C4-2B (cell line): ENCODE results near the gene MED23.

Experiments
- H3K27ac ChIP-seq: fragments of 450-650 bp; 2 replicates; pipeline ENCODE4 v1.5.1; 2017
- ZFX ChIP-seq: fragments of 450-650 bp; IDR thresholded peaks from 2 replicates; pipeline ENCODE4 v1.6.1; 2017
- TF ChIP-seq, protein P1 (sequence below): fragments of 450-650 bp; conservative IDR thresholded peaks from 2 replicates; pipeline ENCODE4 v1.5.1; 2017; ENCODE audit warnings: mild to moderate bottlenecking

The MED23 gene

DNA sequence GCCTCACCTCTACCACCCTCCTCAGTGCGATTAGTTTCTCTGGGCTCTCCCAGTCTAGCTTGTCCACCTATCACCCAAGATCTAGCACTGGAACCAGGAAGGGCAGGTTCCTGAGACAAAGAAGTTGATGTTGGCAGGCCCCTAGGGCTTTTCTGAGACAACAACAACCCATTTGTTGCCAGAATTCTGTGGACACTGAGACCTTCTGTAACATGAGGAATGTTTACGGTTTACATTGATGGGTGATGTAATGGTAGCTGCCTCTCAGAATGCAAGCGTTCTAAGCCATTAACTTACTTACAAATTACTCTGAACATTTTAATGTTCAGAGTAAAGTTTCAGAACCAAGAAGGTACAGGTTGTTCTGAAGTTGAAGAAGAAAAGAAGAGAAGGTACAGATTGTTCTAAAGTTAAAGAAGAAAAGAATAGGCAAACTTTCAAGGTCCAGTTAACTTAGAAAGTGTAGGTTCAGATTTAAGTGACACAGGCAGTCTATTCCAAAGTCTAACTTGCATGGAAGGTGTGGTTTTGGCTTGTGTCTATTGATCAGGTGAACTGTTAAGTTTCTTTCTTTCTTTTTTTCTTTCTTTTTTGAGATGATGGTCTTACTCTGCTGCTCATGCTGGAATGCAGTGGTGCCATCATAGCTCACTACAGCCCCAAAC is 3.7 kb upstream of the MED23 start:
- peak overlapping the region; percentile 84 for H3K27ac ChIP-seq
- TF ChIP-seq, protein P1, sequence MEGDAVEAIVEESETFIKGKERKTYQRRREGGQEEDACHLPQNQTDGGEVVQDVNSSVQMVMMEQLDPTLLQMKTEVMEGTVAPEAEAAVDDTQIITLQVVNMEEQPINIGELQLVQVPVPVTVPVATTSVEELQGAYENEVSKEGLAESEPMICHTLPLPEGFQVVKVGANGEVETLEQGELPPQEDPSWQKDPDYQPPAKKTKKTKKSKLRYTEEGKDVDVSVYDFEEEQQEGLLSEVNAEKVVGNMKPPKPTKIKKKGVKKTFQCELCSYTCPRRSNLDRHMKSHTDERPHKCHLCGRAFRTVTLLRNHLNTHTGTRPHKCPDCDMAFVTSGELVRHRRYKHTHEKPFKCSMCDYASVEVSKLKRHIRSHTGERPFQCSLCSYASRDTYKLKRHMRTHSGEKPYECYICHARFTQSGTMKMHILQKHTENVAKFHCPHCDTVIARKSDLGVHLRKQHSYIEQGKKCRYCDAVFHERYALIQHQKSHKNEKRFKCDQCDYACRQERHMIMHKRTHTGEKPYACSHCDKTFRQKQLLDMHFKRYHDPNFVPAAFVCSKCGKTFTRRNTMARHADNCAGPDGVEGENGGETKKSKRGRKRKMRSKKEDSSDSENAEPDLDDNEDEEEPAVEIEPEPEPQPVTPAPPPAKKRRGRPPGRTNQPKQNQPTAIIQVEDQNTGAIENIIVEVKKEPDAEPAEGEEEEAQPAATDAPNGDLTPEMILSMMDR = no peak
- no peak for TF ChIP-seq ZFX

DNA sequence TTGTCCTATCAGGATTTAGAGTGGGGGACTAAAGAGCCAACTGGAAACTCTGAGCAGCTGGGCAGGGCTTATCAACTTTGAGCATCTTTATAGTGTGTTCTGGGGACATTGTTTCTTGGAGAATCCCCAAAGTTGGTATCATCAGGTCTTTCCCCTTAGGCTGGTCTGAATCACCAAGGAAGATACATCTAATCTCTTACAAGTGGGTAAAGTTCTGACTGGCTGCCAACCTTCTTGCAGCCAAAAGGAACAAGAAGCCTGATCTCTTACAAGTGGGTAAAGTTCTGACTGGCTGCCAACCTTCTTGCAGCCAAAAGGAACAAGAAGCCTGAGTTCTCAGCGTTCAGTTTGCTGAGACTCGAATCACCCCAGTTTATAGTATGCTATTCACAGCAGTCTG is 1.6 kb upstream of the MED23 start:
- TF ChIP-seq, protein P1 = no peak
- no peak for TF ChIP-seq ZFX
- H3K27ac ChIP-seq = no peak overlapping the region; the same call in 1 of the 2 replicates

DNA sequence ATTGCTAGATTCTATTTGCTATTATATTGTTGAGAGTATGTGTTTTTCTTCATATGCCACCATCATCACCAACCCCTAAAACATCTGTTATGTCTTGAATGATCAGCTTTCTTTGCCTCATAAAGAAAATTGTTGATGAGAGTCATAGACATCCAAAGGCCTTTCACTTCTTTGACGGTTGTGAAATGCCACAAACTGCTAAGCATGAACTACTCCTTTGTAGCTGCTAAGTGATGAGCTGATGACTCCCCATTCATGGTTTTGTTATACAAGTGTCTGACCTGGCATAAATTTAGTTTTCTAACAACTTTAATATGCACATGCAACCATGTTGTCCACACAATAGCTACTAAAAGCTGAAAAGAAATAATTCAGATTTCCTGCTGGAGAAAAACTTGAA is 684 bp upstream of the MED23 start:
- peak overlapping the region; percentile 77 for H3K27ac ChIP-seq

DNA sequence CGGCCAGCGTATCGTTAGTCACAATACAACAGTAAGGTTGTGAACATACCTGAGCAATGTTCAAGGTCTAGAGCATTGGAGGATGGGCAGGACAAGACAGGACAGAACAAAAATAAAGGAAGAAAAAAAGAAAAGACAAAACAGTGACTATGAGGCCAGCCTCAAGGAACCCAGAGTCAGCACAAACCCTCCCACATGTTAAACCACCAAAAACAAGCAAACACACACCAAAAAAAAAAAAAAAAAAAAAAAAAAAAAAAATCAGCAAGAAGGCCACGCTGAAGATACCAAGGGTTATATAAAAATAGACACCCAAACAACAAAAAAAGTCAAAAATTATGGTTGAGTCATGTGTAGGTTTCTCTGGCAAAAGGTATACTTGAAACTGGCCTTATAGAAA is 12.8 kb downstream of the MED23 start:
- no peak overlapping the region for H3K27ac ChIP-seq
- TF ChIP-seq, protein P1 = no peak
- TF ChIP-seq ZFX = no peak

More for the DNA sequence above, 684 bp upstream of the MED23 start:
- TF ChIP-seq ZFX = no peak
- TF ChIP-seq, protein P1 = no peak

DNA sequence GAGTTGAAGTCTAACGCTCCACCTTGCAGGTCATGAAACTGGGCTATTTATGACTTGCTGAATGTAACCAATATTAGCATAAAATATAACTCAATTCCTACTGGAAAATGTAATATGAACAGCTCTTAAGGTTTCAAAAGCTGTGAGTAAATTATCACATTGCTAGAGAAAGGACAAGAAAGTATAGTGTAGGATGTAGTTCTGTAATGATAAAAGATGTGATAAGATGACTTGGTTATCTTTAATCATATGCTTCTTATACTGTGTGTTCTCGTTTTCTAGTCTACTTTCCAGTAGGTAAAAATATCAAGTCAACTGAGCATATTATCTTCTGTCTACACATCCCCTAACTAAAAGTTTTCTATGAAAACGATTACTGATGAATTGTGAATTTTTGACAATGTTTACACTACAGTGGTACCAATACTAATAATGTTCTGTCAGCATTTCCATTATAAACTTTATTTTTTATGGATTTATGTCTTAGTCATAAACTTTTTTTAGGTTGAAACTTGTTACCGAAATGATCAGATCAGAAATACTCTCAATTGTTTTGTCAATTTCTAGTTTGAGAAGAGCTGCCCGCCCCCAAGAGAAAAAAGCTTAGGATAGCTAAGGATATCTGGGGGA is 14.6 kb downstream of the MED23 start:
- H3K27ac ChIP-seq = no peak overlapping the region
- TF ChIP-seq, protein P1 = no peak
- TF ChIP-seq ZFX = no peak

DNA sequence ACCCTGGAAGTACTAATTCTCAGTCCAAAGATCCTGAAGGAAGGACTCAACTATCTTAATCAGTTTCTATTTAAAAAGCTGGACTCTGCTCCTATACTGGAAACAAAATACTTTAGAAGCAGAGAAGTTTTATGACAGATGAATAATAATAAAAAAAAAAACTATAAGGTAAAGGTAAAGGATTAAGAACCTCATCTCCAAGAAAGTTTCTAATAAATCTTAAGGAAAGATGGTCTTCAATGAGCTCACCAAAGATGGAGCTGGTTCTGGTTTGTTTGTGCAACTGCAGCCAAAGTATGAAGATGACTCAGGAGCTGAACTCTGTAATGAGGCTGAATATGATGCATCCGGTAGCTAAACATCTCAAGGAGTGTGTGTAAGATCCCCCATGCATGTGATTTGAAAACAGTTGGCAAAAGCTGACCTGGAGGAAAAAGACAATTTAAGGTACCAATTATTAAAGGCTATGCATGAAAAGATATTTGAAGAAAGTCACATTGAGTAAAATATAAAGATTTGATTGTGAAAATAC is 25.2 kb downstream of the MED23 start:
- H3K27ac ChIP-seq = no peak overlapping the region
- no peak for TF ChIP-seq ZFX
- TF ChIP-seq, protein P1 = no peak

DNA sequence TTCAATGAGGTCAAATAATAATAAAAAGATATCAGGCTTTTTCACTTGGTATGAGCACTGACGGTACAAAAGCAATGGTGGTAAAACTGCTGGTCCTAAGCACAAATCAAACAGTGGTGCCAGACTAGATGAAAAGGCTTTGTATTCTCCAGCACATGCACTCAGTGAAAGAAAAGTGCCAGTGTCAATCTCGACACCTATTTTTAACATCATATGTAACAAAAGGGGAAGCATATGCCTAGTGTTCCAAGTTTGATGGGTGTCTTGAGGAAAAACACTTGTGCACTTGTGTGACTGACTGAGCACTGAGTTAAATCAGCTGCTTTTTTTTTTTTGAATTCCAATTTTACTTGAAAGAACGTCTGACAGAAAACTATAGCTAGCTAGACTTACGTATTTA is 27.3 kb downstream of the MED23 start:
- TF ChIP-seq ZFX = no peak
- TF ChIP-seq, protein P1 = no peak
- H3K27ac ChIP-seq = no peak overlapping the region
